DMS79 treated with DMSO at 0.1 percent for 48 hours (cell line): Measurements from ENCODE around the gene TMEM270.
"Not testable (repeated sequence)": the region's sequence is repeated elsewhere in the genome, so short reads cannot be mapped to it uniquely, and the experiment has no call there.

ENCODE experiments used
- DNase-seq: peaks from one replicate; lab custom pipeline; 2025; lab: John Stamatoyannopoulos, UW

The TMEM270 gene

DNA sequence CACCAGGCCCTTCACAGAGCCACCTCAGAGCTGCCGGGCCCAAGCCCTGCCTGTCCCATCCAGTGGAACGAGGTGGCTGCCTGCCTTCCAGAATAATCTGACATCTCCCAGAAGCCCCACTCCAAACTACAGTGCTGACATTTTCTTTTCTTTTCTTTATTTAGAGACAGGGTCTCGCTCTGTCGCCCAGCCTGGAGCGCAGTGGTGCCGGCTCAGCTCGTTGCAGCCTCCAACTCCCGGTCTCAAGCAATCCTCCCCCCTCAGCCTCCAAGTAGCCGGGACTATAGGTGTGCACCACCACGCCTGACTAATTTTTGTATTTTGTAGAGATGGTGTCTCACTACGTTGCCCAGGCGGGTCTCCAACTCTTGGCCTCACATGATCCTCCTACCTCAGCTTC is 346 bp downstream of the TMEM270 start:
- DNase-seq, result no peak

DNA sequence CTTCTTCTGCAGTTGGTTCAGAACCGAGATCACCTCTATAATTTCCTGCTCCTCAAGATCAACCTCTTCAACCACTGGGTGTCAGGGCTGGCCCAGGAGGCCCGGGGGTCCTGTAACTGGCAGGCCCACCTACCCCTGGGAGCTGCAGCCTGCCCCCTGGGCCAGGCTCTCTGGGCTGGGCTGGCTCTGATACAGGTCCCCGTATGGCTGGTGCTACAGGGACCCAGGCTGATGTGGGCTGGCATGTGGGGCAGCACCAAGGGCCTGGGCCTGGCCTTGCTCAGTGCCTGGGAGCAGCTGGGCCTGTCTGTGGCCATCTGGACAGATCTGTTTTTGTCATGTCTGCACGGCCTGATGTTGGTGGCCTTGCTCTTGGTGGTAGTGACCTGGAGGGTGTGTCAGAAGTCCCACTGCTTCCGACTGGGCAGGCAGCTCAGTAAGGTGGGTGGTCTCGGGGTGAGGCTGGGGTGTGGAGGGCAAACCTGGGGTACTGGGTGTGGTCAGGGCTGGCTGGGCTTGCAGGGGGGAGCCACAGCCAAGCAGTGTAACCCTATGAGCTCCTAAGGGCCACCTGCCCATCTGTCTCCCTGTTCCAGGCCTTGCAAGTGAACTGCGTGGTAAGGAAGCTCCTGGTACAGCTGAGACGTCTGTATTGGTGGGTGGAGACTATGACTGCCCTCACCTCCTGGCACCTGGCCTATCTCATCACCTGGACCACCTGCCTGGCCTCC is 4.2 kb downstream of the TMEM270 start:
- peak; percentile 42 for DNase-seq

- peak; percentile 42 for DNase-seq
Observed at GRCh38 chr7:73865738-73866445, 4.9 kb downstream of the TMEM270 start.

DNA sequence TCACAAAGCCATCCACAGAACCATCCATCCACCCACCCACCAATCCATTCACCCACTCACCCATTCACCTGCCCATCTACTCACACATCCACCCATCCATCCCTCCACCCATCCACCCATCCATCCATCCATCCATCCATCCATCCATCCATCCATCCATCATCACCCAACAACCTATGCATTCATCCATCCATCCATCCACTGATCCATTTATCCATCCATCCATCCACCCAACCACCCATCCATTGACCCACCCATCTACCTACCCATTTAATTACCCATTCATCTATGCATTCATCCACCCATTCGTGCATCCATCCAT is 5.4 kb downstream of the TMEM270 start:
- DNase-seq, result no peak

DNA sequence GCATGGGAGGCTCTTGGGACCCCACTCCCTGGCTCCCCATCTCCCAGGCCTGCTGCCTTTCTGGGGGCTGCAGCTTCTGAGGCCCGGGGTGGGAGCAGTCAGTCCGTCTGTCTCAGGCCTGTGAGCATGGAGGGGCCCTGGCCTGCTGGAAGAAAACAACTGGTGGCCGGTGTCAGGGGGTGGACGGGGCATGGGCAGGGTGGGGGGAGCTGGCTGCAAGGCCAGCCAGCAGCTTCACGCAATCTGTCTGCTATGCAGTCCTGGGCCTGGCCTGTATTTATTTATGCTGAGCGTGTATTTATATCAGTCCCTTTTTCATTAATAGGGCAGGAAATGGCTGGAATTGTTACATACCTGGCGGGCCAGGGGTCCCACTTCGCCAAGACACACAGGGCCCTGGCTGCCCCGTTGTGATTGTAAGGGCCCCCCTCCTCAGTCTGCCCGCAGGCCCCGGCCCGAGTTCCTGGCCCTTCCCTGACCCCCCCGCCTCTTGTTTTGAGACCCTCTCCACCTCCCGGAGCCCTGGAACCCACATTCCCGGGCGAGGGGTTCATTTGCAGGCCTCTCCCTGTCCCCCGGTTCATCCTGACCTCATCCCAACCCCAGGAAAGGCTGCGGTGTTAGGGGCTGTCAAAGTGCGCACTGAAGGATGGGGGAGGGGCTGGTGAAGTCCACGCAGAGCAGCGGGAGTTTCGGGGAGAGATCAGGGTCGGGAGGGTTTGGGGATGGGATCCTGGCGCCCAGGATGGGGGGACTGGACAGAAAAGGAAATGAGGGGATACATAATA is 8.2 kb downstream of the TMEM270 start:
- DNase-seq, result no peak

DNA sequence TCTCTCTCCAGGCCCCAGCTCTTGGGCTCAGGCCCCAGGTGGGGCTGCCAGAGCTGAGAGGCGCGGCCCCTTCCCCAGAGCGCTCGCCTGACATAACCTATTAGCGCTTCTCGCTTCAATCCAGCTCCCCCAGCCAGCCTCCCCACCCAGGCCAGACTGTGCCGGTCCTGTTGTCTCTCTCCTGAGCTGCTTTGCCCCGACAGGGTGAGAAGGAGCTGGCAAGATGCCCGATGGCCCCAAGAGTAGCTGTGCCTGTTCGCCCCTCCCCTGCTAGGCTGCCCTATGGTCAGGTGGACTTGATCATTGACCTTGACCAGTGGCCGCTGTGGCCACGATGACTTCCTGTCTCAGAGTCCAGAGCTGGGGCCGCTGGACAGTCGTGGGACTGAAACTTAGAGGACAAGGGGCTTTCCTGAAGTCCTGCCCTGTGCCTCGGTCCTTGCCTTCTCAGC is 9.1 kb downstream of the TMEM270 start:
- DNase-seq, result no peak

DNA sequence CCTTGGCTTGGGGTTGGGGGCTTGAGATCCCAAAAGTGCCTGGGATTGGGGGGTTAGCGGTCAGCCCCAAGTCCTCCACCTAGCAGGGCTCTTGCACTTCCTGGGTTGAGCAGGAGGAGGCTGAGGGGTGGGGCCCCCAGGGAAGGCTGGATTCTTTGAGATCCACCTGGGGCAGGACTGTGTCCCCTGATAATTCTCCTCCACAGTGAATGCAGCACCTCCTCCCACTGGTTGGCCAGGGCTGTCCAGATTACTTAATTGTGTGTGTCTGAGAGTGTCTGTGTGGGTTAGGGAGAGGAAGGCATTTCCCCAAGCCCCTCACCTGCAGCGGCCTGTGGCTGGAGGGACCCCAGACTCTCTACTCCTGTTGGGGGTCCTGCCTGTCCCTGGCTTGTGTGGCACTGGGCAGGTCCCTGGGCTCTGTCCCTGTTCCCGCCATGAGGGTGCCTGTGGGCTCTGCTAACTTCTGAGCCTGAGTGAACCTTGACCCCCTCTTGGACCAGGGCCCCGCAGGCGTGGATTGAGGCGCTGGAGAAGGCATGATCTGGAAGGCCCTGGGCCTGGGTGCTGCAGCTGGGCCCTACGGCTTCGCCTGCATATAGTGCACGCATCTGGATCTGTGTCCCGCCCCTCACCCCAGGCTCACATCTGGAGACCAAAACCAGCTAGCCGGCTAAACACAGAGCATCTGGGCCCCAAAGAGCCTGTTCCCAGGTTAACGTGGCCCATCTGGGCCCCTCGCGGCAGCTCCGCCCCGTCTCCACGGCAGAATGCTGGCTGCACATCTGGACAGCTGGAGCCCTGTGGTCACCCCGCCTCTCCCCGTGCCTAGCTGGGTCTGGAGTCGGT is 10.4 kb downstream of the TMEM270 start:
- DNase-seq, result no peak

GRCh38 chr7:73872056-73872908 is 11.3 kb downstream of the TMEM270 start:
- DNase-seq, result no peak

- DNase-seq, result no peak
Observed at GRCh38 chr7:73876361-73876760, 15.4 kb downstream of the TMEM270 start.

DNA sequence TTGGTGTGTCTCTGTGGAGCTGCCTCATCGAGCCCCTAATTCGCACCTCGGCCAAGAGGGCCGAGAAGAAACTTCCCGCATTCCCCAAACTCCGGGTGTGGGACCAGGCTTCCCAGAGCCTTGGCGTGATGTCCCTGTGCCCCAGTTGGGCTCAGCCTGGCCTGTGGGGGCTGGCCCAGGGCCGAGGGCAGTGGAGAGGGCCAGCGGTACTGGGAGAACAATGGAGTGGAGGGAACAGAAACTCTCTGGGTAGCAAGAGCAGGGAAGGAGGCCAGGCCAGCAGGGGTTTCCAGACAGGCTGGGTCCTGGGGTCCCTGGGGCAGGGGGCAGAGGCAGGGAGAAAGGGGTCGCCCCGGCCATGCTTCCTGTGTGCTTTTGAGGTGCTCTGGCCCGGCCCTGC is 16.0 kb downstream of the TMEM270 start:
- DNase-seq, result no peak

GRCh38 chr7:73879977-73880681 is 19.2 kb downstream of the TMEM270 start:
- DNase-seq, result no peak

DNA sequence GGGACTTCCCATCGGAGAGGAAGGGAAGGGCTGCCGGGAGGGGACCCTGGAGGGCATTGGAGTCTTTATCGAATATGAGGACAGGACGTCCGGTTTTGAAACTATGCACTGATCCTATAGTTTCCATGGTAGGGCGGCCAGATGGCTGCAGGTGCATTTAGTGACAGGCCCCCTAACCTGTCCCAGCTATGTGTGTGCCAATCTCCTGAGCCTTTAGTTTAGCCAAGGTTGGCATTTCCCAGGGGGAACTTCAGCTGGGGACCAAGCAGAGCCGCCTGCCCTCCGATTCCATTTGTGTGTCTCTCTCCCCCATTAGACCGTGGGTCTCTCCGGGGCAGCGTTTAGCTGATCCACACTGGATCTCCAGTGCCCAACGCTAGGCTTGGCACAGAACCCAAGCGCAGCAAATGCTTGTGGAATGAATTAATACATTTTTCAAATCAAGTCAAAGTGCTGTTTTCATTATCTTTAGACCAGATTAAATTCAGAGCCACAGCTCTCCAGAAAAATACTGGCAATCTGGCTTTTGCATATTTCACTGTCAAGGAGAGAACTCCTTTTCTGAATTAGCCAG is 19.9 kb downstream of the TMEM270 start:
- no peak for DNase-seq

DNA sequence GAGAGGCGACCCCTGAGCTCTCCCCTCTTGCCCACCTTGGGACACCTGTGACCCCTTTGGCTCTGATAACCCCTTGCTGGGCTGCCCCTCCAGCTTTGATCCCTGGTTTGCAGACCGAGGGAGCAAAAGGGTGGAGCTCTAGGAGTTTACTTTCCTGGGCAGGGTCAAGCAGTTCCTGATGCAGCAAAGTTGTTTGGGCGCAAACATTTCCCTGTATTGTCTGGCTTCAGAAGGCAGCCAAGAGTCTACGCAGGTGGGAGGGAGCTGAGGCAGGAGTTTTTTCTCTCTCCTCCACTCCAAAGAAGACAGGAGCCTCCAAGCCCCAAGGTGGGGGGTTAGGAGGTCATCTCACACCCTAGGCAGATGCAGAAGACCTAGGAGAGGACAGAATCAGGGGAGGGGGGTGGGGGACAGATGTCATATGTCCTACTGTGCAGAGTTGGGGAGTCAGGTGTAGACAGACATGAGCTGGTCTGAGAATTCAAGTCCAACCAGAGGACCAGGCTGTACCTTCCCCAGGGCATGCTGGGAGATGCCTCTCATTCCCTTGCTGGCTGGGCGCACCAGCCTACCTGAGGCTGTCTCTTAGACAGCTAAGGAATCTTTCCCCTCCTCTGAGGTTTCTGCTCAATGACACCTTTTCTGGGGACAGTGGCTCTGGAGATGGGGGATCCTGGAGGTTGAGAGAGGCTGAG is 20.5 kb downstream of the TMEM270 start:
- DNase-seq, result no peak

DNA sequence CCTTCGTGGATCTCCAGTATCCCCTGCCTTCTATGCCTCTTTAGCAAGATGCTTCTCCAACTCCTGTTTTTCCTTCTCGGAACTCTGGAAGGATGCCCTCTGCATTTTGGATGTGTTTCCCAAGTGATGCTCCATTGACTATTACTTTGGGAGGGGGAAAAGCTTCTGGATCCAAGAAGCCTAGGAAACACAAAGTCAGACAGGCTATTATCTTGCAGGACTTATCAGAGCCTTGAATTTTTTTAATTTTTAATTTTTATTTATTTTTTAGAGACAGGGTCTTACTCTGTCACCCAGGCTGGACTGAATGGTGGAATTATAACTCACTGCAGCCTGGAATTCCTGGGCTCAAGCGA is 21.1 kb downstream of the TMEM270 start:
- DNase-seq, result no peak

DNA sequence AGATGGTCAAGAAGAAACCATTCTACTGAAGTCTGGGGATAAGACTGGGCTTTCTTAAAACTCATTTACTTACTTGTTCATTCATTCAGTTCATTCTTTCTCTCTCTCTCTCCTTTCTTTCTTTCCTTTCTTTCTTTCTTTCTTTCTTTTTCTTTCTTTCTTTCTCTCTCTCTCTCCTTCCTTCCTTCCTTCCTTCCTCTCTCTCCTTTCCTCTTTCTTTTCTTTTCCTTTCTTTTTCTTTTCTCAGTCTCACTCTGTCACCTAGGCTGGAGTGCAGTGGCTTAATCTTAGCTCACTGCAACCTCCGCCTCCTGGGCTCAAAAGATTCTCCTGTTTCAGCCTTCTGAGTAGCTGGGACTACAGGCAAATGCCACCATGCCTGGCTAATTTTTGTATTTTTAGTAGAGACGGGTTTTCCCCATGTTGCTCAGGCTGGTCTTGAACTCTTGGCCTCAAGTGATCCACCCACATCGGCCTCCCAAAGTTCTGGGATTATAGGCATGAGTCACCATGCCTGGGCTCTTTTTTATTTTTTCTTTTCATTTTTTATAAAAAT is 24.0 kb downstream of the TMEM270 start:
- not testable (repeated sequence) for DNase-seq

DNA sequence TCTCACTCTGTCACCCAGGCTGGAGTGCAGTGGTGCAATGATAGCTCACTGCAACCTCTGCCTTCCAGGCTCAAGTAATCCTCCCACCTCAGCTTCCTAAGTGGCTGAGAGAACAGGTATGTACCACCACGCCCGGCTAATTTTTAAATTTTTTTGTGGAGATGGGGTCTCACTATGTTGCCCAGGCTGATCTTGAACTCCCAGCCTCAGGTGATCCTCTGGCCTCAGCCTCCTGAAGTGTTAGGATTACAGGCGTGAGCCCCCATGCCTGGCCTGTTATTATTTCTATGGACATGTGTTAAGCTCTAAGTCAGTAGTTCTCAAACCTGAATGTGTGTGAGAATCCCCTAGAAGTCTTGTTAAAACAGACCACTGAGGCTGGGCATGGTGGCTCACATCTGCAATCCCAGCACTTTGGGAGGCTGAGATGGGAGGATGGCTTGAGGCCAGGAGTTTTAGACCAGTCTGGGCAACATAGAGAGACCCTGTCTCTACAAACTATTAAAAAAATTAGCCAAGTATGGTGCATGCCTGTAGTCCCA is 24.5 kb downstream of the TMEM270 start:
- DNase-seq, result no peak

DNA sequence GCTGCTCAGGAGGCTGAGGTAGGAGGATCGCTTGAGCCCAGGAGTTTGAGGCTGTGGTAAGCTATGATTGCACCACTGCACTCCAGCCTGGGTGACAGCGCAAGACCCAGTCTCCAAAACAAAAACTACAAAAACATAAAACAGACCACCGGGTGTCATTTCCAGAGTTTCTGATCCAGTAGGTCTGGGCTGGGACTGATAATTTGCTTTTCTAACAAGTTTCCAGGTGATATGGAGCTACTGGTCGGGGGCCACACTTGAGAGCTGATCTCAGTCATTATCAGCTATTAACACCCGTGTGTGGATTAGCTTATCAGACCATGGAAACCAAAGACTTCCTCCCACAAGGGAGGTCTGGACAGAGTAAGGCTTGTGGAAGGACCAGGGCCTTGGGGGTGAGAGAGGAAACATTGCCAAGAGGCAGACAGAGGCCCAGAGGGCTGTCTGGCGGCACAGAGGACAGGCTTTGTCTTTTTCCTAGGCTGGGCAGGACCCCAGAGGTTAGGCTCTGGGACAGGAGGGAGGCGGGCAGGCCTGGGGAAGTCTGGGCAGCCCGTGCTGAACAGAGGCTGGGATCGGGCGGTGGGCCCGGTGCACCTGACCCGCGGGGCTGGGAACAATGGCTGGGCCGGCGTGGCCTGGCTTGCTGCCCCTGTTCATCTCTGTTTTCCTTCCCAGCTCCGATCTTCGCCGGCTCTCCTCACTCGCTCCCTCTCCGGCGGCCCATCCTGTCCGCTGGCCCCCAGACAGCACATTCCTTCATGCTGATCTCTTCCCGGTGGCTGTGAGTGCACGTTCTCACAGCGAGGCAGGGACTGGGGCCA is 25.2 kb downstream of the TMEM270 start:
- no peak for DNase-seq

DNA sequence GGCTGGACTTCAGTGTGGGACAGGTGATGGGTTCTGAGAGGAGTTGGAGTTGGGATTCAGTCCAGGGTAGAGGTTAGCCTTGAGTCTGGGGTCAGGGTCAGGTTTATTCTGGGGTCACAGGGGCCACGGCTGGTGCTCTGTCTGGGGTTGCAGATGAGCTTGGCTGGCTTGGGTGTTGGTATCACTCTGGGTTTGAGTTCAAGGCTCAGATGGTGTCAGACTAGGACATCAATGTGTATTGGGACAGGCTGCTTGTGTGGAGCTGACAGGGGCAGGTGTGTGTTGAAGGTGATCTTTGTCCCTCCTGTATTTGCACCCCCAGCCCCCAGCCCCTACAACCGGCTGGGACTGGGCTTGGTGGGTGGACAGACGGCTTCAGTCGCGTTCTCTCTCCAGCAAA is 26.8 kb downstream of the TMEM270 start:
- no peak for DNase-seq
